HT1080 (cell line): ENCODE measurements around the gene PDSS1. TPM values are rescaled to one million over a fixed set of nuclear protein-coding genes. Genes with fewer than 3 reads are reported as not detected.
A peak's percentile ranks its signal among the peaks of the same experiment; 100 is the strongest.
"Not testable (repeated sequence)": the region's sequence is repeated elsewhere in the genome, so short reads cannot be mapped to it uniquely, and the experiment has no call there.

Experiments
- DNase-seq: peaks from one replicate; pipeline ENCODE4 v3.0.0-alpha.2; 2015; ENCODE audit warnings: low read depth
- total RNA-seq: library from RNA; depleted of rRNA; stranded (reverse); fragments of >200 nt; shearing (Covaris generic); gene quantifications from 2 replicates; pipeline ENCODE4 v1.2.3, GENCODE V29; 2014

PDSS1 gene
- total RNA-seq, 1 experiment from 2014 or later = 39.7 TPM

DNA sequence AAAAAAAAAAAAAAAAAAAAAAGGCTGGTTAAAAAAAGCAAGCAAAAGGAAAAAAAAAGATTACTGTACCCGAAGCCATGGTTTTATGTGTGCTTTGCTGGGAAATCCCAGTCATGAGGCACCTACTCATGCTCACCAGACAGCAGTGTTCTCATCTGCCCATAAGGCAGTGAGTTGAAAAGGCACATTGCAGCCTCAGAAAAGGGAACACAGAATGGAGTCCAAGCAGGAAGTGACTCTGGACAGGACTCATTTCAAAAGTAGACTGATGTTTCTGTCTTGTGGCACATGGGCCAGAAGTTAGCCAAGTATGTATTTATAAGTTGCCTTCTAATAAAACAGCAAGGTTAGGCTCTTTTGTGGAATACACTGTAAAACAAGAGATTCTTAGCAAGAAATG is 40.2 kb downstream of the PDSS1 start:
- no peak for DNase-seq

DNA sequence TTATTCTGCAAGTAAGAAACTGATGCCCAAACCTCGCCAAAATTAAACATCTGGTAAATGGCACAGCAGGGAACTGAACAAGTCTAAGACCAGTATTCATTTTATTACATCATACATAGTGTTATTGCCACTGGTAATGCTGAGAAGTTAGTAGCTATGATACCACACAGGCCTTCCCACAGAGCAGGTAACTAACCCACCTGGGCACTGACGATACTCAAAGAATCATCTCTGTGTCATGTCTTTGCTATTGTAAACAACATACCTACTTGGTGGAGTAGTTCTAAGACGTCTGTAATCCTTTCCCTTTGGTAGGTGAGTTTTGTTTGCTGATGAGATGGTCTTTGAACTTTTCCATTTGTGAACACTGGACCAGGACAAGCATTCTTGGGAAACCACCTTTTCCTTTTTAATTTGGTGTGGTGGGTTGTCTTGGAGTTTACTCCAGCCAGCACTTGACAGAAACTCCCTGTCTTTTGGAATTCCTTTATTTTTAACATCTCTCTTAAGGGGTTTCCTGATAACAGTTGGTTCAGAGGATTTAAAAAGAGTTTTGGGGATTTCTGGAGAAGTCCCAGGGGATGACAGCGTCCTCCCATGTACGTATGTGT is 40.9 kb downstream of the PDSS1 start:
- no peak for DNase-seq

DNA sequence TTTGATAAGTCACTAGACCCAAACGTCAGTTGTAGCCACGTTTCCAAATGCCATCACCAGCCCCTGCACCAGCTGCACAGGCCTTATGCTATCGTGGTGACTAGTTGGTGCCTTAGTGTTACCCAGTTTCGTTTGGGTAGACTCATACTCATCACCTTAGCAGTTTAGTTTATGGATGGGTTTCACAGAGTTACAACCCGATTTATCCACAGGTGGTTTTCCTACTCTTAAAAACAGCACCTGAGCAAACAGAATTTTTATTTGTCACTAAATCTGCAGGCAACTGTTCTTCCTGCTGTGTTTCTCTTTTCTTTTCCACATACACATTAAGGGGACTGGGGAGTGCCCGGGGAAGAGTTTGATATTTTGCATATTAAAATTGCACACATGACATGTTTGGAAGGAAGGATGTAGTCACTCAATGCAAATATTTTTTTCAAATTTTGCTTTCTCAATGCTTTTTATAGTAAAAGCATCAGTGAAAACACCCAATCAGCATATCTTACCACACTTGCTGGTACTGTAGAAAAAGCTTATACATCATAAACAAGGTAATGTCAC is 41.6 kb downstream of the PDSS1 start:
- no peak for DNase-seq

DNA sequence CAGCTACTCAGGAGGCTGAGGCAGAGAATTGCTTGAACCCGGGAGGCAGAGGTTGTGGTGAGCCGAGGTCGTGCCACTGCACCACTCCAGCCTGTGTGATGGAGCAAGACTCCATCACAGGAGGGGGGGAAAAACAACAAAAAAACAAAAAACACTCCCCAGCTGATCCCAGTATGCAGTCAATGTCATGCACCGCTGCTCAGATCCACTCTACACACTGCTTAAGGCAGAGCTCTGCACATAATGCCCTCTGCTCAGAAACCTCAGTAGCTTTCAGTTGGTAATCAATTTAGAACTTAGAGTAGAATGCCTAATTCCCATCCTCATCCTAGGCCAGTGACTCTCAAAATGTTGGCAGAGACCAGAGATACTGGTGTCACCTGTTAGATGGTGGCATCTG is 43.9 kb downstream of the PDSS1 start:
- no peak for DNase-seq

DNA sequence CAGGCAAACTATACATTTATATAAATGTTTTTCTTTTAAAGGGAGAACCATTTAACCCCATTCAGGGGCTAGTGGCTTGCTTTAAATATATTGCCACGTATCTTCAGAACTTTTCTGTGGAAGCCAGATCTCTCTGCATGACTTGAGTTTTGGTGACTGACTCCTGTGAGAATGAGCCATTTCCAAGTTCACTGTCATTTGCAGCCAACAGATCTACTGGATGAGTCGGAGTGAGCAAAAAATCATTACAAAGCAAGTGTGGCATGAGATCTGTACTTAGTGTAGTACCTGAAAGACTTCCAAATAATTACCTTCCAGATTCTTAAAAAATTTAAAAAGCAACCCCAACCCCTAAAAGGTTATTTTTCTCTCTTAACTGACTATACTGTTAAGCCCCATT is 45.6 kb downstream of the PDSS1 start:
- no peak for DNase-seq

DNA sequence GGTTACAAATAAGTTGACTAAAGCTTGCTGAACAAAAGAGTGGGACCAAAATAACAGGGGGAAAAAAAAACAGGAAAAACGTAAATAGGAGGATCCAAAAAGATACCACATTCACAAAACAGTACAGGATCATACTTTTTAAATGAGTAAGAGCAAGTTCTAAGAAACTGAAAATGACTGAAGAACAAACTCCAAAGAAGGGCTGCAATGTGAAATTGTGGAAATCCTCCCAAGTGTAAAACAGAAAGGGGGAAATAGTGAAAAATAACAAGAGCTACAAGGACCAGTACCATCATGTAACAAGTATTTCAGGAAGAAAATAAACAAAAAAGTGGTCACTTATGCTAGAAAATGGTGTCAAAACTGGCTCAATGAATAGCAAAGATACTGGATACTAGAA is 46.3 kb downstream of the PDSS1 start:
- DNase-seq = no peak

DNA sequence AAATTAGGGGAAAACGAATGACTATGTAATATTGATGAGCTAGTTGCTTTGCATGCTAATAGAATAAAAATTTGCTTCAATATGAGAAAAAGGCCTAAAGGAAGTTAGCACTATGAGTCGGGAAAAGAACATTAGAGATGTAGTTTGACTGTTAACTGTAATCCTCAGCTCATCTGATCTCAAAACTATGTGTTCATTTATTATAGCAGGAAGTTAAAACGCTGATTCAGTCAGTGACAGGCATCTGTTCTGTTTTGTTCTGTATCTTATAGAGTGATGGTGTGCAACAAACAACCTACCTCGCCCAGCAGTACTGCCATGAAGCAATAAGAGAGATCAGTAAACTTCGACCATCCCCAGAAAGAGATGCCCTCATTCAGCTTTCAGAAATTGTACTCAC is 48.6 kb downstream of the PDSS1 start:
- no peak for DNase-seq

DNA sequence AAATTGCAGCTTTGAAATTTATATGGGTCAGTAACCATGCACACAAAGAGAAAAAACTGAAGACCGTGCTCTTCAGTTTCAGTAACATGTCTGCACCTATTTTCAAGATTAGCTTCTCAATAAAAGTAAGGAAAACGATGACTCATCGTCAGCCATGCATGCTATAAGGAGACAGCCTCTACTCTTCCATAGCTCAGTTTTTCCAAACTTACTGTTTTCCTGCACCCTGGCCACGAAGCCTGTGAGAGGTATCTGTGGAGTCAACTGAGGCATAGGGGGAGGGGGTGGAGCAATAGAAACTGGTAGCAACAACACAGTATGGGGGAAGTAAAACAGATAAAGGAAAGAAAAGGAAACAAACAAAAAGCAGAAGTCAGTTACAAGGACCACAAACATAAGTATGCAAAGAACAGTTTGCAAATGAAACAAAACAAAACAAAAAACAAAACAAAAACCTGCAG is 58.0 kb downstream of the PDSS1 start:
- DNase-seq = peak; percentile 43

DNA sequence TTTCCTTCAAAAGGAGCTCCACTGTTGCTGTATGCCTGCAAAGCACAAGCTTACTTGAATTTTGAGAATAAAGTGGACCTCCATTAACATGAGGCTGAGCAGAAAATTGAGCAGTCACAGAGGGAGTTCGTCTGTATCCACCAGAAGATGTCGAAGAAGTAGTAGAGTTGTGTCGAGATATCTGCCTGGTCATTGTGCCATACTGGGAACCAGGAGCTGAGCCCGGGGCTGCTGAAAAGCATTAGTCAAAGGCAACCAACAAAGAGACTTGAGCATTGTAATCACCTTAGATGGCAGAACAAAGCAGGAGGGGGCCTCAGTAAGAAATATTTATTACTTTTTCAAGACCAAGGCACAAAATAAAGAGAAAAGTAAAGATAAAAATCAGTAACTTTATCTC is 61.5 kb downstream of the PDSS1 start:
- no peak for DNase-seq

DNA sequence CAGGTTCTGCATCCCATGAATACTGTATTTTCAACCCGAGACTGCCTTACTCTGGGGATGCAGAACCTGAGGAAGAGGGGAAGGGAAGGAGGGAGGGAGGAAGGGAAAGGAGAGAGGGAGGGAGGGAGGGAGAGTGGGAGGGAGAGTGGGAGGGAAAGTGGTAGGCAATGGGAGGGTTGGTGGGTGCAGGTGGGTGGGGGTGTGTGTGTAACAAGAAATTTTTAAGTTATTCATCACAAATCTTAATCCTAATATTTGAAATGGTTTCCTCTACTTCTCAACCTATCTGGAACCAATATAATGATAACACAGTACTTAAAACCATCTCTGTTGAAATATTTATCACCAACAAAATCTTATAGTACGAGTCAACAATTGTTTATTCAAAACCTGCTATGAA is 68.0 kb downstream of the PDSS1 start:
- no peak for DNase-seq

DNA sequence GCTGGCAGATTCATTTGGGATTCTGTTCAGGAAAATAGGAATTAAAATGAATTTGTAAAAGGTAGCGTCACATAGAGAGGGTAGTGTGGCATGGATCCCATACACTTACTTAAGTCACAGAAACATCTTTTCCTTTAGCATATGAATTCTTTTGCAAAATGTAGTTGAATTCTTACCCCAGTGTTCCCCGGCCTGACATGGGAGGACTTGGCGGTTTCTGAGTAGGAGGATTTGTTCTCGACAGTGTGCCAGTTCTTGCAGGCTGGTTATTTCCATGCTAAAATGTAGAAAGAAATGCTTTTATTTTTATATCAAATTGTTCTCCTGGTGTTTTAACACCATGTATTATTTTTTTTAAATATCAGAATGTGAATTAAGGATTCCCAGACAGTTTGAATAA is 72.6 kb downstream of the PDSS1 start:
- no peak for DNase-seq

DNA sequence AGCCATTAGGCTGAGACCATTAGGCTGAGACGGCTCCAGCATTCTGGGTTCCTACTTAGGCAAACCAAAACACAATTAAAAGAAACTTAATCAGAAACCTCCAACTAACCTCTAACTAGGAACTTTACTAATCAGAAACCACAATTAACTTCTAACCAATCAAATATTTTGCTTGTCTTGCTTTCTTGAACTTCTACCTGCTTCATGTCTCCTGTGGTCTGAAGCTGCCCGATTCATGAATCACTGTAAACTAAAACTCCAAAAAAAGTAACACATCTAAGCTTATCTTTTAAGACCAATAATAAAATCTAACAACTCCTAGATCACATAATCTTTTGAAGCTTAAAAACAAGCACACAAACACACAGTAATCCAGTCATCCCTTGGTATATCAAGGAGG is 76.1 kb downstream of the PDSS1 start:
- DNase-seq = no peak

DNA sequence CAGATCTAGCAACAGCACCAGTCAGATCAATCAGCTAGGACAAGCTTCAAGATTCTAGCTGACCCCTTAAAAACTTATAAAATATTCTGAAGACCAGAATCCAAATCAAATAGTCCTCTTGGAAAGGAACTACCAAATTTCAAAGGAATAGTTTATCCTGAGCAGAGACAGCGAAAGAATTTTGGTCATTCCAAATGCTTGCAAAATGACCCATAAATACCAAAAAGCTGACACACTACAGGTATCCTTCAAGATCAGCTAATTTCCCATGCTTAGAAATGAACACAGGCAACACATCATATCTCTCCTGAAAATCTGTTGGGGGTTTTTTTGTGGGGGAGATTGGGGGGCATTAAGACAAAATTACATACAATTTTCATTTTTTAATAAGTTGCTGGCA is 78.8 kb downstream of the PDSS1 start:
- DNase-seq = no peak

DNA sequence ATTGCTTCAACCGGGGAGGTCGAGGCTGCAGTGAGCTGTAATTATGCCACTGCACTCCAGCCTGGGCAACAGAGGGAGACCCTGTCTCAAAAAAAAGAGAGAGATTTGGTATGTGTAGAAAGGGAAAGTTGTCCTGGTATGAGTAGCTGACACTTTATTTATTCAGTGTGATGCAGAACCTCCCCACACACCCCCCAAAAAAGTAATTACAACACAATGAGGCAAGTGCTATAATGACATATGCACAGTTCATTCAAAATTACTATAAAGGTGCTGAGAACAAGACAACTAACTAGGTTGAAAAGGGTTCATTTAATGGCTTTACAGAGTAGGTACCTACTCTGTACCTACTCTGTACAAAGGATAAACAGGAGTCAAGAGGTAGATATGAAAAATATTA is 80.2 kb downstream of the PDSS1 start:
- no peak for DNase-seq

DNA sequence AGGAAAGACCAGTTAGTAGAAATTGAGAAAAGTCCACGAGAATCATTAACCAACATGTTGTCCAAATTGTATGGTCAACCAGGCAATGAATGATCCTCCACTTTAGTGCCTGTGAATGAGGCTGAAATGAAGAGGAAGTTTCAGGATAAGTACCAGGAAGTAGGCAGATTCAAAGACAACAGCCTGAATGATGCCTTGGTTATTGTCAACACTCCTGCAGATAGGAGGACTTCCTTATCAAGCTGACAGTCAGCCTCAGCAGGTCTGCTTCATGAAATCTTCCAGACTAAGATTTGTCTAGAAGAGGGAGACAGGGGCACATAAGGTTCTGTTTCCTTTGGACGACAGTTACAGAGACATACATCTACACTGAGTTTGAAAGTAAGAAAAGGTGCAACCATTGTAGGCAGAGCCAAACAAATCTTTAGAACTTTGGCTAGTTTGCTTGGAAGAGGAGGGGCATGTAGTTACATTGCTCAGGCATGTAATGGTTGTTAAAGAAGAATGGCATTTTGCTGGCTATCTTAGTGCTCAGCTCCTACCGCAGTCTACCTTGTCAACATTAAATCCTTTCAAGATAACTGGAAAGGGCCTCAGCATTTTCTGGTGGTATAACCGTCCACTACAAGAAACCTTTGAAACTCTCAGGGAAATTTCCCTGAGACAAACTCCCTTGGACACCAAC is 81.8 kb downstream of the PDSS1 start:
- no peak for DNase-seq

DNA sequence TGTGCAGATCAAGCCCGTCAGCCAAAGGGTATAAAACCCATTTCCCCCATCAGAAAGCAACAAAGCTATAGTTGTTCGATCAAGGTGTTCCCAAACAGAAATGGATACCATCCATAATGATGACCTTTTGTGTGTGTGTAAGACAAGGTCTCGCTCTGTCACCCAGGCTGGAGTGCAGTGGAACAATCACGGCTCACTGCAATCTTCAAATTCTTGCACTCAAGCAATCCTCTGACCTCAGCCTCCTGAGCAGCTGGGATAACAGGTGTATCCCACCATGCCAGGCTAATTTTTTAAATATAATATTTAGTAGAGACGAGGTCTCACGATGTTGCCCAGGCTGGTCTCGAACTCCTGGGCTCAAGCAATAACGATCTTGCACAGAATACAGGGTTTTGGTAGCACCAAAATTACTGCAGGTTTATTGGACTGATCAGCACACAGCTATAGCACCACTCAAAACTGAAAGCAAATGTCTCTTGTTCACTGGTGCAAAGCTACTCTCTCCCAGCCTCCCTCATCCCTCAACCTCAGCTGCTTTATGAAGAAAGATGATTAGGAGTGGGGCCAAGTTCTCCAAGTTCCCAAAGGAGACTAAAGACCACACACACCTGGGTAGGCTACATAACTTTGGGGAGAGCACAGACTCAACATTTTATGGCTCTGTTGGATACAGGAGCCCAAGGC is 82.7 kb downstream of the PDSS1 start:
- DNase-seq = no peak

DNA sequence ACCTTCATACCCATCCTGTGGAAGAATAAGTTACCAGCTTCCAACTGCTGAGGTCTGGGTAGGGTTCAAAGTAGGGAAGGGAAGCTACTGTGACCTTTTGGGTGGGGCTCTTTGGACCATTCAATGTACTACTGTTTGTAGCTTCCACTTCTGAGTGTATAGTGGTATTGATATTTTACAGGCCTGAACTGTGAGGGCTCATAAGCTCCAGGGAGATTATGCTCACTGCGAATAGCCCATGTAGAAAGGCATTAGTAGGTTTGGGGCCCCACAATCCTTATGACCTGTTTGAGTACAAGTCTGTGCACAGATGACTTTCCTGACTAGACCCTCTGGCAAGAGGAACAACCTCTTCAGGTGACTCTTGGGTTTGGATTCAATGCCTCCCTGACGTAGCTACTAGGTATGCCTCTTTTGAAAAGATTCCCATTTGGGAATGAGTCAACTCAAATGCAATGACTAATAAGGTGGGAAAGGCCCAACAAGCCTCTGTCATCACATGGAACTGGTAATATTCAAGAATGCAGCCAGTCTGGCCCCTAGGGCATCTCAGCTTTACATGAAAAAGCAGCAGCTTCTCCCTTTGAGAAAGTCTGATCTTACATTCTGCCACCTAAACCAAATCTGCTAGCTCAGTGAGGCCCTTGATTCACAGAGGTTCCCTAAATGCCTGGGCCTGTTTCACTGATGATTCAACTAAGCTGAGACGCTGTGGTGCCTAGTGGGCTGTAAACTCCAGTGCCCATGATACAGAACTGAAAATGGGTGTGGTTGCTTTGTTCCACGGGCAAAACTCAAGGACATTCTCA is 83.5 kb downstream of the PDSS1 start:
- peak; percentile 90 for DNase-seq

DNA sequence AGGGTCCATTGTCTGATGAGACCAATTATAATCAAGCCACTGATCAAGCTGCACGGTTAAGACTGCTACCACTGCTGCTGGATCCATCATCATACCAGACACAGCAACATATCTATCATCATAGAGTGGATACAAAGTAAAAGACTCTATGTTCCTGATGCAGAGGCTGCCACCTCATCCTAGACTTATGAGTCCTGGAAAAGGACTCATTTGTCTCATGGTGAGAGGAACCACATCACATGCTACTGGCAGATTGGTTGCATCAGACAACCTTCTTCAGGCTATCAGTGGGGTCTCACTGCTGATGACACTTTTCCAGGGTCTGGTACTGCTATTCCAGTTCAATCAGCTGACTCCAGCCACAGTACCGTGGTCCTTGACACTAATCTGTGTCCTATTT is 84.3 kb downstream of the PDSS1 start:
- DNase-seq = peak; percentile 23

DNA sequence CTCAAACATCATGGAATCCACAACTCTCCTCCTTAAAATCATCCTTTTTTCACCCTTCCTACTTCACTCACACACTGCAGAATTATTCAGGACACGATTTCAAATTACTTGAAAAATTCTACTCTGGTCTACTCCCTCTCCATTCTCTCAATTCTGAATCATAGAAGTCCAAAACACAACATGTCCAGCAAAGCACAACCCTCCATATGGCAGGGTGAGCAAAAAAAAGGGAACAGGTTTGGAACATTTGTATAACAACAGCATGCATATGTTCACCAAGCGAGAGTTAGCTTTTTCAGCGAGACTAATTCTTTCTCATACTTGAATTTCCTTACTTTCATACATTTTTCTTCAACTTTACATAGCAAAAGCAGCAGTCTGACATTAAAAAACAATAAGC is 89.9 kb downstream of the PDSS1 start:
- no peak for DNase-seq

DNA sequence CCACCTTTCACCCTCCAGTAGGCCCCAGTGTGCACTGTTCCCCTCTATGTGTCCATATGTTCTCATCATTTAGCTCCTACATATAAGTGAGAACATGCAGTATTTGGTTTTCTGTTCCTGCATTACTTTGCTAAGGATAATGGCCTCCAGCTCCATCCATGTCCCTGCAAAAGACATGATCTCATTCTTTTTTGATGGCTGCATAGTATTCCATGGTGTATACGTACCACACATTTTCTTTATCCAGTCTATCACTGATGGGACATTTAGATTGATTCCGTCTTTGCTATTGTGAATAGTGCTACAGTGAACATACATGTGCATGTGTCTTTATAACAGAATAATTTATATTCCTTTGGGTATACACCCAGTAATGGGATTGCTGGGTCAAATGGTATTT is 92.3 kb downstream of the PDSS1 start:
- DNase-seq = not testable (repeated sequence)

DNA sequence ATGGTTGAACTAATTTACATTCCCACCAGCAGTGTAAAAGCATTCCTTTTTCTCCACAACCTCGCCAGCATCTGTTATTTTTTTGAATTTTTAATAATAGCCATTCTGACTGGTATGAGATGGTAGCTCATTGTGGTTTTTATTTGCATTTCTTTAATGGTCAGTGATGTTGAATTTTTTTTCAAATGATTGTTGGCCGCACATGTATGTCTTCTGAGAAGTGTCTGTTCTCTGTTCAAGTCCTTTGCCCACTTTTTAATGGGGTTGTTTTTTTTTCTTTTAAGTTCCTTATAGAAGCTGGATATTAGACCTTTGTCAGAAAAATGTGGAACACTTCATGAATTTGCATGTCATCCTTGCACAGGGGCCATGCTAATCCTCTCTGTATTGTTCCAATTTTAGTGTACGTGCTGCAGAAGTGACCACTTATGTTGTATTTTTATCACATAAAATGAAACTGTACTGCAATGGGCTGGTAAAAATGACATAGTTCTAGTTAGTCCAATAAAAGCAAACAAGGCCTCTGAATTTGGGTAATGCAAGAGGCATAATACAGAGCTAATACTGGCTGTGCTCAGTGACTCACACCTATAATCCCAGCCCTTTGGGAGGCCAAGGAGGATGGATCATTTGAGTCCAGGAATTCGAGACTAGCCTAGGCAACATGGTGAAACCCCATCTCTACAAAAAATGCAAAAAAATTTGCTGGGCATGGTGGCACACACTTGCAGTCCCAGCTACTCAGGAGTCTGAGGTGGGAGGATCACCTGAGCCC is 92.9 kb downstream of the PDSS1 start:
- DNase-seq = no peak
